DMS114 treated with DMSO at 0.1 percent for 48 hours (cell line): ENCODE results near the gene TASP1.
"Not testable (repeated sequence)": the region's sequence is repeated elsewhere in the genome, so short reads cannot be mapped to it uniquely, and the experiment has no call there.

Experiments used
- DNase-seq: peaks from one replicate; lab custom pipeline; 2025; ENCODE audit not compliant: unreplicated experiment; lab: John Stamatoyannopoulos, UW

Gene TASP1

GRCh38 chr20:13507646-13508045, 131.1 kb downstream of the TASP1 start:
- no peak for DNase-seq

- DNase-seq, result no peak
These were observed 137.2 kb downstream of the TASP1 start for GRCh38 chr20:13501500-13501899.

DNA sequence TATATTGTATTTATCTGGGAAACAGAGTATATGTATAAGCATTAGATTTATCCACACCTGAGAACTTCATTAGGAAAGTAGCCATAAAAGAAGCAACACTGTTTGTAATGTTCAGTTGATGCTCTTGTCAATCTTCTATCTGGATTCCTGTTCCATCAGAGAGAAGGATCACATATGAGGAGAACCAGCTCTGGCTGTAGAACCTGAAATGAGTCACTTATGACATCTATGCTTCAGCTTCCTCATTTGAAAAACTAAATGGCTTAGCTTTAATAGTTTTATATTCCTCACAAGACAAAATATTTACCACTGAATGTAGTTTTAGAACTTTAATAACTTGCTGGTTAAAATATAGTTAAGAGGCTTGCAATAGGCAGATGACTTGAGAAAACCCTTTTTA, 144.7 kb downstream of the TASP1 start:
- DNase-seq, result no peak

DNA sequence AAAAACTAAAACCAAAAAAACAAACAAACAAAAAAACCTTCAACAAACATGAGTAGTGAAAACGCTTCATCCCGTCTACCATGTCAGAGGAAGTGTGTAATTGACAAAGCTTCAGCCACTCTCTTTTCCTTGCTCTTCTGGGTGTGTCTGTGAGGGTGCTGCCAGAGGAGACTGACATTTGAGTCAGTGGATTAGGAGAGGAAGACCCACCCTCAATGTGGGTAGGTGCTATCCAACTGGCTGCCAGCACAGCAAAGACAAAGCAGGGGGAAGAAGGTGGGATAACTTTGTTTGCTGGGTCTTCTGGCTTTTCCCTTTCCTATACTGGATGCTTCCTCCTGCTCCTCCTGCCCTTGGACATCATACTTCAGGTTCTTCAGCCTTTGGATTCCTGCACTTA, 145.6 kb downstream of the TASP1 start:
- no peak for DNase-seq

DNA sequence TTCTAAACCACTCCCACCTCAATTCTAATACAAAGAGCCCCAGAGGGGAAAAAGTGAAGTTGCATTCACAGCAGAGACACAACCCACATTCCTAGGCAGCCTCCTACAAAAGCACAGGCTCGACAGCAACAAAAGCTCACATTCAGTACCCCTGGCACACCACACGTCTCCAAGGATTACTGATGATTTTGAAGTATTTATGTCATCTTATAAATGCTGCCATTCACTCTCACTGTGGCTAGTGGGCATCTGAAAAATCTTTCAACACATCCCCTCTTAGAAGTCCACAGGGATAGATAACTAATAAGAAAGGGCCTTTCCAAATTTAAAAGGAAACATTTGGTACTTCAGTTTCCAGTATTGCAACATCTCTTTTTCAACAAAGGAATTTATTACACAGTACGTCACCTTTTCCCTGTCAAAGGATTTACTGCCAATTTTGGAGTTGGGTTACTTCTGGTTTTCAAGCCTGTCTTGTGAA, 146.7 kb downstream of the TASP1 start:
- no peak for DNase-seq

DNA sequence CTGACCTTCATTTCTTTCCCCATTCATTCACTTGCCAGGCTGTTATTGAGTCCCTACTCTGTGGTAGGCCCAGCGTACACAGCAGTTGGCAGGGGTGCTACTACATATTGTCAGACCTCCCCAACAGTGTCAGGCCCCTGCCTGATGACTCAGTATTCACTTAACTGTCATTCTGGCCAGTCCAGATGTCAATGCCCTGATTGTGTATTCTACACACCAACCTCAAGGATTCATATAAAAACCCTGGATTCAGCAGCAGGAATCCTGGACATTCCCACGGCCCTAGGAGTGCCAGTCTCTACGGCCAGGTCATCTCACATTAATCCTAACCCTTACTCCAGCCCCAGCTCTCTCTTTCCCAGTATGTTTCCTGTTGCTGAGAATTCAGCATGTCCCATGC, 151.5 kb downstream of the TASP1 start:
- DNase-seq, result no peak

DNA sequence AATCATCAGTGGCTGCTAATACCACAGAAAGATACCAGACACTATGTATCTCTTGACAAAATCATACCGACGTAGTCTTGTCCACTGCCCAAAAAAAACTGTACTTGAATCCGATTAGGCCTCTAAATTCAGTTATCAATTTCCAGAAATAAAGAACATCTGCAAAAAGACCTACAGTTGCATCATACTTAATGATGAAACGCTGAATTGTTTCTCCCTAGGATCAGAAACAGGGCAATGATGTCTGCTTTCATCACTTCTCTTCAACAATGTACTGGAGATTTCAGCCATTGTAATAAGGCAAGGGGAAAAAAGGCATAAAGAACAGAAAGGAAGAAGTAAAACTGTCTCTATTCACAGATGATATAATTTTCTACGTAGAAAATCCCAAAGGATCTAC, 152.0 kb downstream of the TASP1 start:
- DNase-seq, result no peak

- no peak for DNase-seq
These were observed 153.2 kb downstream of the TASP1 start for GRCh38 chr20:13485576-13485975.

DNA sequence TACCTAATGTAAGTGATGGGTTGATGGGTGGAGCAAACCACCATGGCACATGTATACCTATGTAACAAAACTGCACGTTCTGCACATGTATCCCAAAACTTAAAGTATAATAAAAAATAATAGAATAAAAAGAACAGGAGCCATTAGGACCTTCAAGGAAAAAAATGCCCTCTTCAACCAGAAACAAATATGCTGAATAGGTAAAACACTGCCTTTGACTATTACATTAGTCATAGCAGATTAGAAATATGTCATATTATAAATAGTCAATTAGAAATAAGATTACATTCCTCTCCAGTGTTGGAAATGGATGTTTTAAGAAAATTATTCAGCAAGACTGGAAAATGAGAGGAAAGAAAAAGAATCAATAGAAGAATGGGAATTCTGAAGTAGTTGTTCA, 153.7 kb downstream of the TASP1 start:
- not testable (repeated sequence) for DNase-seq

GRCh38 chr20:13483472-13483871, 155.3 kb downstream of the TASP1 start:
- not testable (repeated sequence) for DNase-seq

- no peak for DNase-seq
These were observed 160.4 kb downstream of the TASP1 start for GRCh38 chr20:13478366-13478765.

GRCh38 chr20:13474467-13474866, 164.3 kb downstream of the TASP1 start:
- DNase-seq, result no peak

DNA sequence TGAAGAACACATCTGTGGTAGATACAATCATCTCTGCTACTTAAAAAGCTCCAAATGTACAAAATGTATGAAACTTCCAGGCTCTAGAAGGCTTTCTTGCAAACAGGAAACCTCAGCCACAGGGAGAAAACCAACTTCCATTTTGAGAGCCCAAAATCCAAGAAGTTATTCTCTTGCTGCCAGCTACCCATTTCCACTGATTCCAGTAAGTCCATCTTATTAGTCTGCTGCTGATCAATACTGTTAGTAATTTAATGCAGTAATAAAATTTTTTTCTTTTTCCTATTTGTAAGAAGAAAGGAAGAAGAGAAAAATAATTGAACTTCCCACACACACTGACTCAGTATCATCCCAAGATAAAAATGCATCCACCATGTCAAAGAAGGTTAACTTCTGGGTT, 169.5 kb downstream of the TASP1 start:
- no peak for DNase-seq

DNA sequence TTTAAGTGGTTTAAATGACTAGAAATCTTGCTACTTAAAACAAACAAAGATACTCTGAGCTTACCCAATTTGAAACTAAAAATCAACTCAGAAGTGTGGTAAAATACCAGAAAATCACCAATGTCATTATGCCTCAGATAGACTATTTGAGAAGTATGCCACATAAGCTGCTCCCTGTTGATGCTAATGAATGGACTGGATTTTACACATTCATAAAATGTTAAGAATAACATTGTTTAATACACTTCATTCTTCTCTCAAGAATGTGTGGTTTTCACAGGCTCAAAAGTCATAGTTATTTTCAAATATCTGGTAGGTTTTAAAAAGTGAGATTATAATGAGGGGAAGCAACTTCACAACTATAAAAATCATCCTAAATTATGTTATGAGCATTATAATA, 170.6 kb downstream of the TASP1 start:
- no peak for DNase-seq

DNA sequence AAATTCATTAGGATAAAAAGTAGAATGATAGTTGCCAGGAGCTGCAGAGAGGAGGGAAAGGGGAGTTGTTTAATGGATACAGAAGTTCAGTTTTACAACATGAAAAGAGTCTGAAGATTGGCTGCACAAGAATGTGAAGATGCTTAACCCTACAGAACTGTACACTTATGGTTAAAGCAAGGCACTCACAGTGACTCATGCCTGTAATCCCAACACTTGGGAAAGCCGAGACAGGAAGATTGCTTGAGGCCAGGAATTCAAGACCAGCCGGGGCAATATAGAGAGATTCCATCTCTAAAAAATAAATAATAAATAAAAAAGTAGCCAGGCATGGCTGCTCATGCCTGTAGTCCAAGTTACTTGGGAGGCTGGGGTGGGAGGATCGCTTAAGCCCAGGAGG, 174.0 kb downstream of the TASP1 start:
- no peak for DNase-seq

DNA sequence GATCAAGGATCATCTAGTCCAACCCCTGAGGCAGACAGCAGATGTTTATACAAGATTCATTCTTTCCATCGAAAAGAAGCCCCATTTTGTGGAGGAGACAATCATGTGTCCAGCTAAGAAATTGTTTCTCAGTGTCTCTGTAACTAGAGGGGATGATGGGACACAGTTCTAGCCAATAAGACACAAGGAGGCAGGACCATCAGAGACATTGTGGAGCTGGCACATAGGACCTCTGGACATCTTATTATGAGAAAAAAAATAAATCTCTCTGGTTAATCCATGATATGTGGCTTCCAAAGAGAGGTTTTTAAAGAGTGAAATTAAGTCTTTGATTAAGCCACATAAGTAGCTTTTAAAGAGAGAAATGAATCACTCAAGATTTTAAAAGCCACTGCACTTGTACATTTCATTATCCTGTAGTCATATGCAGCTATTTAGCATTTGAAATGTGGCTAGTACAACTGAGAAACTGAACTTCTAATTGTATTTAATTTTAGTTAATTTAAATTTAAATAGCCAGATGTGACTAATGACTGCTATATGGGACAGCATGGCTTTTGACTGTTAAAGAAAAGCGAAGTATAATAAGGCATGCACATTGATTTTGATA, 176.8 kb downstream of the TASP1 start:
- no peak for DNase-seq

DNA sequence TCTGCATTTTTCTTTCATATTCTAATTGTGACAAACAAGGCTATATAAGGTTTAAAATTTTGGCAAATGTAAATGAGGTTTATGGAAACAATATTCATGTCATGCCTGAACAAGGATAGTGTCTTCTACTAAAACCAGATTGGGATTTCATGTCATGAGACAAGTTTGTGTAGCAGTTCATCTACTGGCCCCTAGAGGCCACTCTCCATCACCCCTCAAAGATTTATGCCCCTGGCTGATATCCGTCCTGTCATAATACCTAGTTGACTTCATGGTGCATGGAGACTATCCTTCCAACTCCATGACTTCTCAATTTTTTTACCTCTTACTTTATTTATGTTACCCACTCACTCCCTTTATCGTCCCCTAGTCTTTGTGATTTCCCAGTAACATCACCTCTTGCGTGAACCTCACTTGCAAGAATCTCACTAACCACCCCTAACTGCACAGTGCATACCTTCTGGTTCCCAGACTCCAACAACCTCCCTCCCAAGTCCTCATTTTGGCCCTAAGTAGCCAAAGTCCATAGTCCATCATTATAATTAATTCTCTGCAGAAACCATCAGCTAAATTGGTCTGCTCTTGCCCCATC, 179.8 kb downstream of the TASP1 start:
- DNase-seq, result no peak

GRCh38 chr20:13457487-13457886, 181.2 kb downstream of the TASP1 start:
- no peak for DNase-seq

DNA sequence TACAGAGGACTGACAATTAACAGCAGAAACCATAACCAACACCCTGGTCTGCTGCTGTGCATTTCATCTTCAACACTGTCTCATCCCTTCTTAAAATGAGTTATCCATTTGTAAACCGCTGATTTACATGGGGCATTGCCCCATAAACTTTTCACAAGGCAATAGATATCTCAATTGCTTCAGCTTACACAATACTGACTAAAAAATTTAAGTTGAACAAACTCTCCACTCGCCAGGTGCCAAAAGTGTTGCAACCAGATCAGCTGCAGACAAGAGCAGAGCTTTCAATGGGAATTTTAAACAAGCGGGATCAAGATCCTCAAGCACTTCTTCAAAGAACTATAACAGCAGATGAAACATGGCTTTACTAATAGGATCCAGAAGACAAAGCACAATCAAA, 183.0 kb downstream of the TASP1 start:
- no peak for DNase-seq

GRCh38 chr20:13453367-13453766, 185.4 kb downstream of the TASP1 start:
- DNase-seq, result no peak

DNA sequence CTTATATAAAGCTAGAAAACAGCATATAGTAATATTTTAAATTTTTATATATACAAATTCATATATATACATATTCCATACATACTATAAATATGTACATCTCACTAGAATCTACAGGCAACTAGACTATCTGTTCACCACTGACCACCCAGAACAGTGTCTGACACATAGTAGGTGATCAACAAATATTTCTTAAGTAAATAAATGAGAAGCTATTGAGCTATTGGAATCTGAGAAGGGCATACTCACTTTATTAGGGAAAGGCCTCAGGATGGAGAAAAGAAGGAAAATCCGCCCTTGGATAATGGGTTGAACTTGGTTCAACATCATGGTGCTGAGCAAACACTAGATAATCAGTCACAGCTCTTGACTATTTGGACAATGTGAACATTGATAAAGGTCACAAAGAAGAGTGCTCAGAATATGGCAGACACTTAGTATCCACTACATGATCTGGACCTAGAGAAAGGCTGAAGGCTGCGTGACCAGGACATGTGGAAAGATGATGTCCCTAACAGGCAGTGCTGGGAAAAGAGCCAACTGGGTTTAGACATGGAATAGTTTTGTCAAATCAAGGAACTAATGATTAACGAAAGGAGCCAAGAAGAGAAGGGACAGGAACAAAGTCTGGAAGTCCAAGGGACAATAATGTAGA, 186.1 kb downstream of the TASP1 start:
- no peak for DNase-seq

DNA sequence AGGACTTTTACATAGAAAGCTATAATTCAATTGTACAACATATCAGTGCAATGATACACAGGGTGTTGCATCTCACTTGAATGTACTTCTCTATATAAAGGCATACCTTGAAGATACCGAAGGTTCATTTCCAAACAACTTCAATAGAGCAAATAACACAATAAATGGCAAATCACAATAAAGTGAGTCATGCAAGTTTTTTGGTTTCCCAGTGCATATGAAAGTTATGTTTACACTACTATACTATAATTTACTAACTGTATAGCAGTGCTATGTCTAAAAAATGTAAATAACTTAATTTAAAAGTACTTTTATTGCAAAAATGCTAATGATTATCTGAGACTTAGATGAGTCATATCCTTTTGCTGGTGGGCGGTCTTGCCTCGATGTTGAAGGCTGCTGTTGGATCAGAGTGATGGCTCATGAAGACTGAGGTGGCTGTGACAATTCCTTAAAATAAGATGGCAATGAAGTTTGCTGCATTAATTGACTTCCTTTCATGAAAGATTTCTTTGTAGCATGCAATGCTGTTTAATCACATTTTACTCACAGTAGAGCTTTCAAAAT, 188.8 kb downstream of the TASP1 start:
- no peak for DNase-seq
